Activated CD8-positive, alpha-beta T cell treated with anti-CD3 and anti-CD28 coated beads for 36 hours (primary cell): Measurements from ENCODE around the gene CYP2A6. TPM values are rescaled to one million over a fixed set of nuclear protein-coding genes. Genes with fewer than 3 reads are reported as not detected.
"Not testable (repeated sequence)": the region's sequence is repeated elsewhere in the genome, so short reads cannot be mapped to it uniquely, and the experiment has no call there.

Experiments used
- ATAC-seq: fragments of 200-7000 bp; cut with Tn5 transposase; one replicate; pipeline ENCODE4 v1.10.0; 2021; ENCODE audit warnings: mild to moderate bottlenecking, moderate library complexity
- CTCF ChIA-PET: fragments of 350-600 bp; sonication (Branson Sonifier 250); formaldehyde crosslinking; loops from one replicate; lab custom pipeline; 2021; ENCODE audit warnings: antibody characterized with exemption; lab: Charles Lee
- POLR2A ChIA-PET: fragments of 350-600 bp; sonication (Branson Sonifier 250); formaldehyde crosslinking; loops from one replicate; lab custom pipeline; 2021; ENCODE audit warnings: antibody characterized with exemption; lab: Charles Lee
- DNase-seq: peaks from one replicate; pipeline ENCODE4 v3.0.0-alpha.2; 2020
- H3K27ac Mint-ChIP-seq: one replicate; pipeline ENCODE4 v1.8.0; 2021; ENCODE audit warnings: mild to moderate bottlenecking, mixed read lengths
- H3K27me3 Mint-ChIP-seq: one replicate; pipeline ENCODE4 v1.8.0; 2021; ENCODE audit warnings: mixed read lengths
- H3K36me3 Mint-ChIP-seq: one replicate; pipeline ENCODE4 v1.8.0; 2021; ENCODE audit warnings: low read depth, mixed read lengths
- H3K4me1 Mint-ChIP-seq: one replicate; pipeline ENCODE4 v1.8.0; 2021; ENCODE audit warnings: low read depth, mixed read lengths
- H3K4me3 Mint-ChIP-seq: one replicate; pipeline ENCODE4 v1.8.0; 2021; ENCODE audit warnings: mild to moderate bottlenecking, moderate library complexity, mixed read lengths
- H3K9me3 Mint-ChIP-seq: one replicate; pipeline ENCODE4 v1.8.0; 2021; ENCODE audit warnings: mixed read lengths
- intact Hi-C: fragments of 100-400 bp; cut with micrococcal nuclease; formaldehyde crosslinking; loops from one replicate; pipeline ENCODE4 v1.10.0; 2022
- total RNA-seq, 2 experiments: library from RNA; stranded (reverse); gene quantifications; one replicate each; pipeline ENCODE4 v1.2.3, GENCODE V29; 2021
- TF ChIP-seq, protein P1 (sequence below): fragments of 200-600 bp; IDR thresholded peaks from one replicate; pipeline ENCODE4 v1.8.0; 2022; ENCODE audit warnings: antibody characterized with exemption, mild to moderate bottlenecking

The CYP2A6 gene, protein sequence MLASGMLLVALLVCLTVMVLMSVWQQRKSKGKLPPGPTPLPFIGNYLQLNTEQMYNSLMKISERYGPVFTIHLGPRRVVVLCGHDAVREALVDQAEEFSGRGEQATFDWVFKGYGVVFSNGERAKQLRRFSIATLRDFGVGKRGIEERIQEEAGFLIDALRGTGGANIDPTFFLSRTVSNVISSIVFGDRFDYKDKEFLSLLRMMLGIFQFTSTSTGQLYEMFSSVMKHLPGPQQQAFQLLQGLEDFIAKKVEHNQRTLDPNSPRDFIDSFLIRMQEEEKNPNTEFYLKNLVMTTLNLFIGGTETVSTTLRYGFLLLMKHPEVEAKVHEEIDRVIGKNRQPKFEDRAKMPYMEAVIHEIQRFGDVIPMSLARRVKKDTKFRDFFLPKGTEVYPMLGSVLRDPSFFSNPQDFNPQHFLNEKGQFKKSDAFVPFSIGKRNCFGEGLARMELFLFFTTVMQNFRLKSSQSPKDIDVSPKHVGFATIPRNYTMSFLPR
- total RNA-seq = under 1 TPM in 1 of 2 experiments, not detected in 1; 0.41 TPM

DNA sequence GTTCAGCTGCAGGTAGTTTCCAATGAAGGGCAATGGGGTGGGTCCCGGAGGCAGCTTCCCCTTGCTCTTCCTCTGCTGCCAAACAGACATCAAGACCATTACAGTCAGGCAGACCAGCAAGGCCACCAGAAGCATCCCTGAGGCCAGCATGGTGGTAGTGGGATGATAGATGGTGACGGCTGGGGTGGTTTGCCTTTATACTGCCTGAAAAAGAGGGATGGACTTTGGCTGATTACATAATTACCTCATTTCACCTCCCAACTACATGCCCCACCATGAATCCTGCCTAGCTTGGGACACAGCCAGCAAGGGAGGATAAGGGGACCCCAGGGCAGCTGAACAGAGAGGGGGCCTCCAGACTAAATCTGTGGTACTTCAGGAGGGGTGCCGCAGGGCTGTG is at the start of gene CYP2A6:
TSS of gene CYP2A6 (minus strand) at position 171 of the 400 bp plus-strand sequence. CDS start at position 150, 21 bp downstream.
- H3K4me3 Mint-ChIP-seq, H3K27ac Mint-ChIP-seq, CTCF ChIA-PET: not testable (repeated sequence)

DNA sequence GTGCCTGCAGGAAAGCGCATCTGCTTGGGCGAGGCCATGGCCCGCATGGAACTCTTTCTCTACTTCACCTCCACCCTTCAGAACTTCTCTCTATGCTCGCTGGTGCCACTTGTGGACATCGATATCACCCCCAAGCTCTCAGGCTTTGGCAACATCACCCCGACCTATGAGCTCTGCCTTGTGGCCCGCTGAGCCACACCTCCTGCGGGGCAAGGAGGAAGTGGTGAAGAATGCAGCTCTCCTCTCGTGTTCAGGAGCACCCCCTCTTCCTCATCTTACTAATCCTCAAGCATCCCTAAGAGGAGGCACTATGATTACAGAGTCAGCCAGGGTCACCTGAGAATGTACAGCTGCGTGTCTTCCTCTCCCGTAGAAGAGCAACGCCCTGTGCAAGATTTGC is 49.7 kb upstream of the CYP2A6 start:
- H3K27ac Mint-ChIP-seq, H3K4me1 Mint-ChIP-seq, H3K9me3 Mint-ChIP-seq, H3K27me3 Mint-ChIP-seq, H3K36me3 Mint-ChIP-seq, POLR2A ChIA-PET, H3K4me3 Mint-ChIP-seq, intact Hi-C loops: not testable (repeated sequence)
- peak; percentile 81 for ATAC-seq
- DNase-seq = peak; percentile 48
- CTCF ChIA-PET = interaction anchor here (0.8 to 1.8 kb wide), 2 partner anchors 8 to 11 kb away, joined by 4 to 5 read pairs; no protein-coding TSS in a partner anchor

More for the DNA sequence above, at the start of gene CYP2A6:
- POLR2A ChIA-PET, intact Hi-C loops, DNase-seq, H3K9me3 Mint-ChIP-seq, ATAC-seq, H3K36me3 Mint-ChIP-seq: not testable (repeated sequence)
- peaks cover 15% of the 10 kb centered on the region for H3K4me1 Mint-ChIP-seq
- peaks cover 28% of the 10 kb centered on the region for H3K27me3 Mint-ChIP-seq

DNA sequence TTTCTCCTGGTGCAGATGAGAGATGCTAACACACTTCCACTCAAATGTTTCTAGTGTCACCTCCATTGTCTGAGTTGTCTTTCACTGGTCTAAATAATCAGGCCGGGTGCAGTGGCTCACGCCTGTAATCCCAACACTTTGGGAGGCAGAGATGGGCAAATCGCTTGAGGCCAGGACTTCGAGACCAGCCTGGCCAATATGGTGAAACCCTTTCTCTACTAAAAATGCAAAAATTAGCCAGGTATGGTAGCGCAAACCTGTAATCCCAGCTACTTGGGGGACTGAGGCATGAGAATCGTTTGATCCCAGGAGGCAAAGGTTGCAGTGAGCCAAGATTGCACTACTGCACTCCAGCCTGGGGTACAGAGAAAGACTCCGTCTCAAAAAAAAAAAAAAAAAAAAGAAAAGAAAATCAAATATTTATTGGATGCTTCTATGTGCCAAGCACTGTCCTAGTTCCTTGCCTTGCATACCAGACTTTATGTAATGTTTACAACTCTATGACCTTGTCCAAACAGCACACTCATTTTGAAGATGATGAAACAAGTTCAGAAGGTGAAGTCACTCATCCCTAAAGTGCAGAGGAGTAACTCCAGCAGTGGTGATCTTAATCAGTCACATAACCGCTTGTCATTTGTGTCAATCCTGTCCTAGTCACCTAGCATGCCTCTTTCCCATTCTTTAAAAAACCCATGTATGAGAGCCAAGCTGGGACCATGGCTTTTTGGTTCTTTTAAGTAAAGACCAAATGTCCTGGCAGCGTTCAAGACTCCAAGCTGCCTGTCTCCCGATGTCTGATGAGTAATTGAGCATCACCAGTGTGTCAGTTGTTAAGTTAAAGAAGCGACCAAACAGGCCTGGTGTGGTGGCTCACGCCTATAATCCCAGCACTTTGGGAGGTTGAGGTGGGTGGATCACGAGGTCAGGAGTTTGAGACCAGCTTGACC is 46.9 kb upstream of the CYP2A6 start:
- H3K27ac Mint-ChIP-seq = not testable (repeated sequence)

DNA sequence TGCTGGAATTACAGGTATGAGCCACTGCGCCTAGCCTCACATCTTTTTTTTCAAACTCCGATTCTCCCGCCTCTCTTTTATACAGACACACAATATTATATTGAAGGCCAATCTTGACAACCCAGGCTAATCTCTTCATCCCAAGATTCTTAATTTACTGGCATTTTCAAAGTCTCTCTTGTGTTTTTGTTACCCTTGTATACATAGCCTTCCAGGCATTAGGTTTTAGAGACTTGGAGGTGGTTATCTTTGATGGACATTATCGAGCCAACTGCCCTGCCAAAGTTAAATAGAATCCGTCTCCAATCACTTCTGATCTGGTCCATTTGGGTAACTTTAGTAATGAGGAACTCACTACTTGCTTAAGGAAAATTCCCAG is 46.2 kb upstream of the CYP2A6 start:
- TF ChIP-seq, protein P1, sequence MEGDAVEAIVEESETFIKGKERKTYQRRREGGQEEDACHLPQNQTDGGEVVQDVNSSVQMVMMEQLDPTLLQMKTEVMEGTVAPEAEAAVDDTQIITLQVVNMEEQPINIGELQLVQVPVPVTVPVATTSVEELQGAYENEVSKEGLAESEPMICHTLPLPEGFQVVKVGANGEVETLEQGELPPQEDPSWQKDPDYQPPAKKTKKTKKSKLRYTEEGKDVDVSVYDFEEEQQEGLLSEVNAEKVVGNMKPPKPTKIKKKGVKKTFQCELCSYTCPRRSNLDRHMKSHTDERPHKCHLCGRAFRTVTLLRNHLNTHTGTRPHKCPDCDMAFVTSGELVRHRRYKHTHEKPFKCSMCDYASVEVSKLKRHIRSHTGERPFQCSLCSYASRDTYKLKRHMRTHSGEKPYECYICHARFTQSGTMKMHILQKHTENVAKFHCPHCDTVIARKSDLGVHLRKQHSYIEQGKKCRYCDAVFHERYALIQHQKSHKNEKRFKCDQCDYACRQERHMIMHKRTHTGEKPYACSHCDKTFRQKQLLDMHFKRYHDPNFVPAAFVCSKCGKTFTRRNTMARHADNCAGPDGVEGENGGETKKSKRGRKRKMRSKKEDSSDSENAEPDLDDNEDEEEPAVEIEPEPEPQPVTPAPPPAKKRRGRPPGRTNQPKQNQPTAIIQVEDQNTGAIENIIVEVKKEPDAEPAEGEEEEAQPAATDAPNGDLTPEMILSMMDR = no peak
- no peak overlapping the region for H3K4me3 Mint-ChIP-seq
- DNase-seq (no peak), ATAC-seq (no peak)
- CTCF ChIA-PET = no interaction called here
- intact Hi-C loops = no loop called here
- no peak overlapping the region for H3K27ac Mint-ChIP-seq
- H3K9me3 Mint-ChIP-seq = no peaks in the 10 kb centered on the region
- H3K4me1 Mint-ChIP-seq = peaks cover 10% of the 10 kb centered on the region
- no peaks in the 10 kb centered on the region for H3K36me3 Mint-ChIP-seq
- H3K27me3 Mint-ChIP-seq = peaks cover 7% of the 10 kb centered on the region
- POLR2A ChIA-PET = no interaction called here

More for the DNA sequence above, 46.9 kb upstream of the CYP2A6 start:
- ATAC-seq, H3K4me3 Mint-ChIP-seq, H3K36me3 Mint-ChIP-seq, intact Hi-C loops, H3K27me3 Mint-ChIP-seq, DNase-seq, CTCF ChIA-PET, H3K4me1 Mint-ChIP-seq, POLR2A ChIA-PET, H3K9me3 Mint-ChIP-seq: not testable (repeated sequence)

DNA sequence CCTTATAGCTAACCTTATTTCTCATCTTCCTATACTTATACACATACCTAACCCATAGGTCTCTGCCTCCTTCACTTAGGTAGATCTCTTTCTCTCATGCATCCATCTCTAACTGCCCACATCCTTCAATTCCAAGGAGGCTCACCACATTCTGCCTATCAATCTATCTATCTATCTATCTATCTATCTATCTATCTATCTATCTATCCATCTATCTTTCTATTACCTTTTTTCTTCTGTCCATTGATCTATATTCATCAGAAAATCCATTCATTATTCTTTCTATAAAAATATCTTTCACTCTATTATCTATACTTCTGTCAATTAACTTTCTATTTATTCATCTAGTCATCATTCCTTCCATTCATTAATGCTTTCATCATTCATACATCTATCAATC is 42.9 kb upstream of the CYP2A6 start:
- no peak for DNase-seq
- Mint-ChIP-seq H3K27me3 (peaks cover 7% of the 10 kb centered on the region), H3K4me3 (no peak overlapping the region), H3K9me3 (no peaks in the 10 kb centered on the region), H3K36me3 (no peaks in the 10 kb centered on the region), H3K27ac (no peak overlapping the region), H3K4me1 (no peaks in the 10 kb centered on the region)
- POLR2A ChIA-PET = no interaction called here
- TF ChIP-seq, protein P1 = no peak
- intact Hi-C loops = no loop called here
- ATAC-seq = no peak
- CTCF ChIA-PET = no interaction called here

DNA sequence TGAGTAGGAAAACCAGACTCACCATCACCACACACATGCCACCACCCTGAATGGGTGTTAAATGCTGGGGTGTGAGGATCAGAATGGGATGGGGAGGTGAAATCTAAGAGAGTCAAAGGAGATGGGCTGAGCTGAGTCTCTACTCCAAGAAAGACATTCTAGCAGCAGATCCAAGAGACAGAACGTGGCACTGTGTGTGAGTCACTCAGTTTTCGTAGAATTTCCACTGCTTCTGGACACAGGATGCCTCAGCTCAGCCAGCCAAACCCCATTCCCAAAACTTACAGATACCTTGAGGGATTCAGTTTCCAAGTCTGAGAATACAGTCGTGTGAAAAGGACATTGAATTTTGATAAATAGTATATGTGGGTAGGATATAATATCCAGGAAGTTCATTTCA is 39.1 kb upstream of the CYP2A6 start:
- CTCF ChIA-PET = interaction anchor here (0.9 kb wide), 1 partner anchor 11 kb away, joined by 4 read pairs; no protein-coding TSS in a partner anchor
- intact Hi-C loops = no loop called here
- Mint-ChIP-seq H3K27ac (no peak overlapping the region), H3K4me3 (no peak overlapping the region), H3K27me3 (peaks cover 7% of the 10 kb centered on the region), H3K4me1 (no peaks in the 10 kb centered on the region), H3K36me3 (no peaks in the 10 kb centered on the region), H3K9me3 (no peaks in the 10 kb centered on the region)
- TF ChIP-seq, protein P1 = no peak
- no peak for DNase-seq
- POLR2A ChIA-PET = no interaction called here
- ATAC-seq = no peak
